Fibroblast of skin of abdomen (primary cell): ENCODE measurements around the gene NPPC.
A peak's percentile ranks its signal among the peaks of the same experiment; 100 is the strongest.
"Not testable (repeated sequence)": the region's sequence is repeated elsewhere in the genome, so short reads cannot be mapped to it uniquely, and the experiment has no call there.

Experiments used
- DNase-seq: peaks from one replicate; pipeline ENCODE4 v3.0.0-alpha.2; 2013

Gene NPPC

DNA sequence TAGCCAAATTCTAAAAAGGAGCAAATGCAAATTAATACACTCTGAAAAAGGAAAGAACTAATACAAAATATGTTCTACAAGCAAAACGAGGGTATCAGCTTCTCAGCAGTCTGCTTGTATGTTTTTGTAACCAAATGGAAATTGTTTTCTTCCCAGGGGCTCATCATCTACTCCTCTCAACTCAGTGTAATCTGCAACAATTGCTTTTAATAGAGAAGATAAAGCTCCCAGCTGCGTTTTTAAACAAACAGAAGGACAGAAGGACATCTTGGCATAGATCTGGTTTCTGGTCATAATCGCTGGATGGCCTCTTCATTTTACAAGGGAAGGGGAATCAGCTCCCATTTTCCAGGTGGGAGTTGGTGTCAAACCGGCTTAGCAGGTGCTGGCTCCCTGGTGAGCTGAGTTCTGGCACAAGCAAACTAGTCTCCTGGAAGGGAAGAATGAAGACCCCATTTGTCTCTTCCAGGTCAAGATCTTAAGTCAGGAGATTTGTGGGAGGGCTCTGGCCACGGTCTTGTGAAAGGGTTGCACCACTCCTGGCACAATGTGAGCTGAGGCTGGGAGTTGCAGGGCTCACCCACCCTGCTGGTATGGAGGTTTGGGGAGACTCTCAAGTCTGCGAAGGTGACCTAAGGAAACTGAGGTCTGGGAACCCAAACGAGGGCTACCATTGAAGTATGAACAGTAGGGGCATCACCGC, 41.6 kb downstream of the NPPC start:
- no peak for DNase-seq

- DNase-seq = peak; percentile 70
These were observed 42.7 kb downstream of the NPPC start for GRCh38 chr2:231883468-231883881.

- DNase-seq = no peak
These were observed 43.5 kb downstream of the NPPC start for GRCh38 chr2:231882646-231883045.

DNA sequence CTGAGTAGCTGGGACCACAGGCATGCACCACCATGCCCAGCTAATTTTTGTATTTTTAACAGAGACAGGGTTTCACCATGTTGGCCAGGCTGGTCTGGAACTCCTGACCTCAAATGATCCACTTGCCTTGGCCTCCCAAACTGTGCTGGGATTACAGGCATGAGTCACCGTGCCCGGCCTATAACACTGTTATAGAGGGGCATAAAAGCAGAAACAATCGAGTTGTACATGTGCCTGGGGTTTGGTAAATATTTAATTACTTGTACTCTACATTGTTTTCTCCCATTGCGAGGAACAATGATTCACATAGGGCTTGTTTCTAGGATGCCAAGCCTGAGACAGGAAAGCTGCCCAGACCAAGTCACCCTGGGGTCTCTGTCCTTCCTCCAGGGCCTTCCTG, 45.8 kb downstream of the NPPC start:
- not testable (repeated sequence) for DNase-seq

DNA sequence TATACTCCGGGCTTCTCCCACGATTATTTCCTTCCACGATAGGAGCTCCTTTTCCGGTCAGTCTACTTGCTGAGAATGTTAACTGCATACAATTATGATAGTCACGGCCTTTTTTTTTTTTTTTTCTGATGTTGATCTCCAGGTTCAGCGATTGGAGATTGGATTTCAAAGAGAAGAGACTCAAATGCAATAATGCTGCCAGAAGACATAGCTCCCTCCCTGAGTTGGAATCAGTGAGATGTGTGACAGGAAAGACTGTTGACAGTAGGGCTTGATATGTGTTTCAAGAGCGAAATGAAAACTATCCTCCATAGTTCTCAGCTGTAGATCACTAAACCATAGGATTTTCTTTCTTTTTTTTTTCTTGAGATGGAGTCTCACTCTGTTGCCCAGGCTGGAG, 47.0 kb downstream of the NPPC start:
- DNase-seq = no peak

DNA sequence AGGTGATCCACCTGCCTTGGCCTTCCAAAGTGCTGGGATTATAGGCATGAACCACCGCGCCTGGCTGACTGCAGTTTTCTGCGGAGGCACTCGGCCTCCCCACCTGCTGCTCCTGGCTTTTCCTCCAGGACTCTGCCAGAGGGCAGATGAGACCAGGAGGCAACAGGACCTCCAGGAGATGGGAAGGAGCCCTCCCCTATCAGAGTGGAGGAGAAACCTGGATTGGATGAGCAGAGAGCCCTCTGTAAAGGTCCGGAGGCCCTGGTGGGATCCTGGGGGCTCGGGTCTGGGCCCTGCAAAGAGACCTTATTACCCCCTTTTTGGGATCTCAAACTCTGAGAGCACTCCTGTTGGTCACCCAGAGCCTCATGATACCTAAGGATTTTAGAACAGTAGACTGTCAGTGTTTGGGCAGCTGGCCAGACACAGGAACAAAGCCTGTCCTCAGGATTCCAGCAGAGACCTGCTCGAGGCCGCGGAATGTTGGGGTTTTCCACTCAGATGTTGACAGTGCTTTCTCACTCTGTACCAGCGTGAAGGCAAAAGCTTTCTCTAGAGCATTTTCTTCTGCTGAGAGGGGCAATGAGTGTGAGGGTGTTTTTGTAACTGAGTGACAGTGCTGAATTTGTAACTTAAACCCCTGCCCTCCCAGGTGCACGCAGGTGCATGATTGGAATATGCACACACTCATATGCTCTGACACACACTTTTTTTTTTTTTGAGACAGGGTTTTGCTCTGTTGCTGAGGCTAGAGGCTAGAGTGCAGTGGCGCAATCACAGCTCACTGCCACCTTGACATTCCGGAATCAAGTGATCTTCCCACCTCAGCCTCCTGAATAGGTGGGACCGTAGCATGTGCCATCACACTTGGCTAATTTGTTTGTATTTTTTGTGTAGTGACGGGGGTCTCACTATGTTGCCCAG, 48.4 kb downstream of the NPPC start:
- DNase-seq = peak; percentile 18

DNA sequence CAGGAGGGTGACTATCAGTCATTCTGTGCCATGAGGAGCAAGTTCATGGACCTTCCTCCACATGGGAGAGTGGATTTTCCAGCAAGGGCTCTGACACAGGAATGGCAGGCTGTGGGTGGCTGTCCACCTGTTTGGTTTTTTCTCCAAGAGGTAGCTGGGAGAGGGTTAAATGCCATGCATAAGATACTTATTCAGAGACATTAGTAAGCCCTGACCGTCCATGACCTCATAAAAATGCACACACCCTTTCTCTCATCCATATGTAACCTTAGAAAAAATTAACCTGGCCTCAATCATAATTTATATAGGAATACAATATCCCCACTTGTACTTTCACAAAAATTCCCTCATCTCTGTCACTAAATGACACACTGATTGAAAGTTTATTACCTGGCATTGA, 51.3 kb downstream of the NPPC start:
- no peak for DNase-seq
